Heart left ventricle (tissue), 16 donors: Measurements from ENCODE around the gene MINK1. TPM values are rescaled to one million over a fixed set of nuclear protein-coding genes. Genes with fewer than 3 reads are reported as not detected.

Experiments used
- ATAC-seq, 4 donors: fragments of 200-7000 bp; cut with Tn5 transposase; one replicate each; pipeline ENCODE4 v1.9.1; 2020 to 2022; ENCODE audit warnings: moderate library complexity in 4 of 4, mild to moderate bottlenecking in 3 of 4, moderate number of reproducible peaks in 1 of 4
- DNase-seq, 5 donors: peaks; one replicate each; pipeline ENCODE4 v3.0.0-alpha.2; 2020
- H3K27ac ChIP-seq, 12 donors: fragments of 200-600 bp; sonication (generic) in 4 of 12; one replicate each; pipeline versions ENCODE4 v1.5.0 to v1.8.0; 2016 to 2022; ENCODE audit warnings: mild to moderate bottlenecking in 2 of 12
- H3K27me3 ChIP-seq, 9 donors: fragments of 200-600 bp; sonication (generic) in 2 of 9; one replicate each; pipeline versions ENCODE4 v1.5.1 to v1.8.0; 2016 to 2022; ENCODE audit warnings: mild to moderate bottlenecking in 3 of 9
- H3K36me3 ChIP-seq, 9 donors: fragments of 200-600 bp; sonication (generic) in 2 of 9; one replicate each; pipeline versions ENCODE4 v1.5.0 to v1.8.0; 2018 to 2022; ENCODE audit warnings: mild to moderate bottlenecking in 2 of 9
- H3K4me1 ChIP-seq, 12 donors: fragments of 200-600 bp; sonication (generic) in 4 of 12; one replicate each; pipeline versions ENCODE4 v1.5.0 to v1.8.0; 2016 to 2022; ENCODE audit warnings: mild to moderate bottlenecking in 3 of 12
- H3K4me3 ChIP-seq, 12 donors: fragments of 200-600 bp; sonication (generic) in 4 of 12; one replicate each; pipeline versions ENCODE4 v1.5.0 to v1.8.0; 2017 to 2022; ENCODE audit warnings: mild to moderate bottlenecking in 9 of 12, moderate library complexity in 4 of 12
- H3K9me3 ChIP-seq, 12 donors: fragments of 200-600 bp; sonication (generic) in 4 of 12; one replicate each; pipeline versions ENCODE4 v1.5.0 to v1.8.0; 2016 to 2022; ENCODE audit warnings: mild to moderate bottlenecking in 1 of 12
- CTCF ChIP-seq, 12 donors: fragments of 200-600 bp; sonication (generic) in 4 of 12; IDR thresholded peaks; one replicate each; pipeline versions ENCODE4 v1.5.0 to v1.8.0; 2018 to 2022; ENCODE audit warnings: antibody characterized with exemption in 12 of 12, mild to moderate bottlenecking in 5 of 12
- POLR2A ChIP-seq, 2 donors: fragments of 450-650 bp; IDR thresholded peaks; one replicate each; pipeline ENCODE4 v1.6.1; 2017; ENCODE audit warnings: antibody characterized with exemption in 2 of 2, mild to moderate bottlenecking in 2 of 2, moderate library complexity in 2 of 2
- WGBS, 4 donors: extraction: QIAGEN DNeasy Blood & Tissue Kit in 2 of 4; methylation state at CpG; one replicate each; pipeline versions ENCODE4 v1.1.5 to v1.1.7; 2013 to 2018; 5-methylcytosine and 5-hydroxymethylcytosine counted together
- intact Hi-C, 10 donors: fragments of 100-400 bp; cut with DNase I; formaldehyde crosslinking; loops; one replicate each; pipeline versions ENCODE4 v1.11.1 to v1.14.2; 2022
- long read RNA-seq, 3 donors: library from polyadenylated mRNA; unstranded; transcript quantifications; one replicate each; pipeline ENCODE4 v2.0.0, GENCODE V29; 2020 to 2021
- polyA plus RNA-seq, 2 donors: library from polyadenylated mRNA; stranded (reverse); fragments of 200-250 nt; gene quantifications; one replicate each; pipeline ENCODE4 v1.2.3, GENCODE V29; 2013
- total RNA-seq, 9 donors: library from RNA; depleted of rRNA in 2 of 9; stranded (reverse); fragments of >200 nt in 2 of 9; fragmentation: NEBNext Ultra II Directional in 3 of 9; extraction: Animal tissue kit (Norgen Biotek cat#: 25700) in 3 of 9; gene quantifications; one replicate each; pipeline versions ENCODE4 v1.1.0 to v1.2.4, GENCODE V29; 2016 to 2023
- donor health status: ischemic (EF 13 %, LVEDD 7.1; RV severe dilation, severe dysfunction).
- donor health status: healthy with polysubstance abuse.
- donor health status: DM: no; HTN: yes; CAD: no.
- donor health status: DM: no; HTN: no; CAD: no.
- donor health status: ischemic (EF 25% LVEDD 6.9; RV normal size, moderate dysfunction).
- donor health status: ischemic (EF 25% LVEDD 5.7; RV mildly dilated, moderate dysfunction).
- donor health status: healthy.
- donor health status: DM: yes; HTN: yes; CAD: no.
- donor health status: ischemic (EF 35%, LVEDD 5.7; RV mildly dilated, moderate dysfunction).
- donor health status: nonischemic (EF 11% LVEDD 7.7; RV severe dilation, severe dysfunction).
- donor health status: DM: yes; HTN: yes; CAD: no.
- donor health status: PGD.
- donor health status: ischemic (EF 29% LVEDD 5.4; RV normal size, mild dysfunction).
- donor health status: nonischemic (EF 23%, LVEDD 6.1; RV moderate dilation, normal function).

The MINK1 gene
- total RNA-seq (10 to 100 TPM; 23.1 to 55.8 (median 36.0) TPM), polyA plus RNA-seq (10 to 100 TPM; 24.8 to 28.4 TPM)
- long read RNA-seq, donor 1, partial matches to known transcripts: 2 of 11 reads
- long read RNA-seq, donor 1, other reads (novel, unspliced or antisense): 9 of 11 reads
- long read RNA-seq, donor 2, partial matches to known transcripts: 7 of 19 reads
- long read RNA-seq, donor 2, other reads (novel, unspliced or antisense): 12 of 19 reads
- long read RNA-seq, donor 3, partial matches to known transcripts: 11 of 18 reads
- long read RNA-seq, donor 3, other reads (novel, unspliced or antisense): 7 of 18 reads

GRCh38 chr17:4833178-4833940, at the start of gene MINK1:
Gene MINK1 (plus strand): TSS chr17:4833340. CDS start chr17:4833584, 244 bp downstream.
- Histone ChIP-seq H3K27me3 (no peaks in the 10 kb centered on the region), H3K36me3 (peaks cover 0 to 7% (median 0%) of the 10 kb centered on the region in 9 donors), H3K4me1 (peaks cover 4 to 49% (median 39%) of the 10 kb centered on the region in 12 donors), H3K4me3 (peak within 1 kb of the TSS; percentile 59 to 99 (median 88)), H3K27ac (peak within 1 kb of the TSS; percentile 72 to 98 (median 90)), H3K9me3 (no peaks in the 10 kb centered on the region)
- intact Hi-C loops: loop anchor here in 4 of 10 donors (1.0 to 10.0 kb wide), 6 partner anchors 27 to 51 kb away; partner anchors contain the start of genes PLD2 (in 1 of the 4) and PSMB6 (in 1 of the 4)
- peak in 1 of 12 donors; percentile 8 for TF ChIP-seq CTCF (IDR thresholded peaks at IDR 0.05)
- TF ChIP-seq POLR2A (IDR thresholded peaks at IDR 0.05): peak; percentile 18 to 94
- DNase-seq: peak; percentile 89 to 96 (median 92)
- 0 to 1% (median 0%) methylated on average over 68 to 91 of the region's 91 CpGs for WGBS, 4 donors
- peak; percentile 81 to 97 (median 96) for ATAC-seq

DNA sequence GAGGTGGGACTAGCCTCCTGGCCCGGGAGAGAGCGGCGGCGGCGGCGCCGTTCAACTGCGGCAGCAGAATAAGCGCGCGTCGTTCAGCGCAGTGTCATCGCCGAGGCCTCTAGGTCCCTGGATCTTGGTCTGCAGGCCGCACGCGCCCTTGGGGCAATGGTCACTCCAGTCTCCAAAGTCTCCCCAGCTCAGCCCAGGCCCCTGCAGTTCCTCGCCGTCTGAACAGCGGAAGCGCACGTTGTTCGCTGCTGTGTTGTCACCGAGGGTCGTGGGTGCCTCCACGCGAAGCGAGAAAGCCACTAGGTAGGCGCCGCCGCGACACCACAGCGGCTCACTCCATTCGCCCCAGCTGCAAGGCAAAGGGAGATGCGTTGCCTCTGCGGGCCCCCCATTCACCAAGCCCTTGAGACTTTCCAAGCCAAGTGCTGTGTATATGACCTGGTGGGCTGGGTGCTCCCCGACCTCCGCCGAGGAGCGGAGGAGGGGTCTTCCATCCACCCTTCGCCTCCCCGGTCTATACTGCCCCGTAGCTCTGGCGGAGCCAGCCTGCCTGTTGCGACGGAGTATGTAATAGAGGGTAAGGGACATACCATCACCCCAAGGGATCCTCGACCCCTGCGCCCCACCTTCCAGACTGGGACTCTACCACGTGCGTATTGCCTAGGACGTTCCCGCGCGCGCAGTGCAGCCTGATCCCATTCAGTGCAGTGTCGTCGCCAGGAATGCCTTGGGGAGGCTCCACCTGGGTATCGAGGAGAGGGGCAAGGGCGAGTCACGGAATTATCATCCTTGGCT, 47.6 kb upstream of the MINK1 start:
- H3K27me3 ChIP-seq: peaks cover 0 to 56% (median 35%) of the 10 kb centered on the region in 9 donors
- H3K4me1 ChIP-seq: peaks cover 0 to 46% (median 37%) of the 10 kb centered on the region in 12 donors
- no peaks in the 10 kb centered on the region for H3K36me3 ChIP-seq
- no peak for TF ChIP-seq CTCF (IDR thresholded peaks at IDR 0.05)
- no peak for TF ChIP-seq POLR2A (IDR thresholded peaks at IDR 0.05)
- intact Hi-C loops: loop anchor here in 7 of 10 donors (2.0 to 10.0 kb wide), 6 partner anchors 51 to 103 kb away; partner anchors contain the start of genes MED11 (in 6 of the 7), ARRB2 (in 2 of the 7), CXCL16 (in 1 of the 7) and ZMYND15 (in 1 of the 7)
- 9 to 34% (median 13%) methylated on average over 35 to 61 of the region's 61 CpGs for WGBS, 4 donors
- DNase-seq (no peak), ATAC-seq (no peak)
- H3K9me3 ChIP-seq: no peaks in the 10 kb centered on the region
- peak overlapping the region in 1 of 12 donors; percentile 31 for H3K27ac ChIP-seq
- H3K4me3 ChIP-seq: peak overlapping the region in 11 of 12 donors; percentile 14 to 48 (median 40)

DNA sequence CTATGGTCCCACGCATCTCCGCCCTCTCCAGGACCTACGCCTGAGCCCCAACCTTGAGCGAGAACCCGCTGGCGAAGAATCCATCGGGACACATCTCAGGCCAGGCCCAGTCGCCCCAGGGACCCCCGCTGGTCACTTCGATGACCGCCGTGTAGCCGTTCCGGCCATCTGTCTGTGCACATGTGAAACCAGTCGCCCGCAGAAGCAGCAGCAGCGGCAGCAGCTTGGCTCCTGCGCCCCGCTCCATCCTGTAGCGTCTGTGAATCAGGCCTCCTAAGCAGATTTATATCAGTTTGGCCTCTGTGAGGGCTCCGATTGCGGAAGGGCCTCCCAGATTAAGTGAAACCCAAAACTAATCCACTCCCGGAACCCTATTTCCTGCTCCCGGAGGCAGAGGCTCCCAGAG, 47.0 kb upstream of the MINK1 start, which contains the start of gene VMO1:
VMO1 (minus strand) TSS at position 259 of the 406 bp plus-strand sequence; CDS start at position 247, 12 bp downstream.
- H3K36me3 ChIP-seq: no peaks in the 10 kb centered on the region
- no peaks in the 10 kb centered on the region for H3K9me3 ChIP-seq
- H3K4me3 ChIP-seq: peak within 1 kb of the TSS in 11 of 12 donors; percentile 14 to 48 (median 40)
- peaks cover 0 to 50% (median 37%) of the 10 kb centered on the region in 12 donors for H3K4me1 ChIP-seq
- H3K27me3 ChIP-seq: peaks cover 0 to 53% (median 30%) of the 10 kb centered on the region in 9 donors
- TF ChIP-seq POLR2A (IDR thresholded peaks at IDR 0.05): no peak
- TF ChIP-seq CTCF (IDR thresholded peaks at IDR 0.05): no peak
- intact Hi-C loops: loop anchor here in 7 of 10 donors (2.0 to 10.0 kb wide), 6 partner anchors 51 to 103 kb away; partner anchors contain the start of genes MED11 (in 6 of the 7), ARRB2 (in 2 of the 7), CXCL16 (in 1 of the 7) and ZMYND15 (in 1 of the 7)
- peak in 1 of 4 donors; percentile 33 for ATAC-seq
- peak in 3 of 5 donors; percentile 28 to 71 (median 40) for DNase-seq
- H3K27ac ChIP-seq: peak within 1 kb of the TSS in 3 of 12 donors; percentile 22 to 47 (median 31)
- WGBS, 4 donors: 0 to 19% (median 3%) methylated on average over 5 to 24 of the region's 24 CpGs
